Measurements from ENCODE around the gene ABRAXAS1. TPM values are rescaled to one million over a fixed set of nuclear protein-coding genes. Genes with fewer than 3 reads are reported as not detected.
"Not testable (repeated sequence)": the region's sequence is repeated elsewhere in the genome, so short reads cannot be mapped to it uniquely, and the experiment has no call there.

The ABRAXAS1 gene
- total and polyA plus RNA-seq, 10 of the 15 experiments (the other 5 are each of a cell fraction or from before 2014, with no cell fraction given): 2.2 to 9.7 (median 5.8) TPM

DNA sequence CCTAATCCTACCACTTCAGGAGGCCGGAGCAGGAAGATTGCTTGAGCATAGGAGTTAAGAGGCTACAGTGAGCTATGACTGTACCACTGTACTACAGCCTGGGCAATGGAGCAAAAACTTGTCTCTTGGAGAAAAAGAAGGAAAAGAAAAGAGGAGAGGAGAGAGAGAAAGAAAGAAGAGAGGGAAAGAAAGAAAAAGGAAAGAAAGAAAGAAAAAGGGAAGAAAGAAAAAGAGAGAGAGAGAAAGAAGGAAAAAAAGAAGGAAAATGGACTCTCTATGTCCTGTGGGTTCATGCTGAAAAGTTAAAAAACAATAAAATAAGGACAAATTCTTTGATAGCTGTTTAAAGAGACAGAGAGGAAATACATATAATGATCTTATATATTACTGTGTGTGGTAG is 13.3 kb upstream of the ABRAXAS1 start:
- FAIRE-seq: no peak
- RAD21 ChIA-PET (ENCODE audit: unreplicated experiment): interaction anchor here (1.1 kb wide), 1 partner anchor 141 kb away, joined by 3 read pairs; no protein-coding TSS in a partner anchor

GRCh38 chr4:83496085-83496917 is 11.4 kb upstream of the ABRAXAS1 start:
- WGBS (ENCODE audit: insufficient coverage, insufficient replicate concordance, low lambda C conversion rate, missing lambda C conversion rate): 90% methylated on average over 8 of the region's 8 CpGs
- BruUV-seq (replicated peaks); H3K4me2 ChIP-seq (ENCODE audit: control insufficient read depth, insufficient read depth); H3K36me3 ChIP-seq (ENCODE audit: control insufficient read depth in 2 of 2, insufficient read depth in 2 of 2, low read length in 1 of 2); DNase-seq (ENCODE audit: low read depth, low spot score); intact Hi-C loops (cut with micrococcal nuclease; ENCODE audit: unreplicated experiment); H3K79me2 ChIP-seq (ENCODE audit: control insufficient read depth, insufficient read depth, low read length); H3K4me3 ChIP-seq; H3K4me1 ChIP-seq (ENCODE audit: control insufficient read depth, insufficient read depth, low read length); H3K27me3 ChIP-seq (replicated peaks in 1 of 2; ENCODE audit: control insufficient read depth in 2 of 2, insufficient read depth in 2 of 2, low read length in 1 of 2); H3K9me3 ChIP-seq (replicated peaks; ENCODE audit: control insufficient read depth, insufficient read depth, low read length); POLR2A ChIA-PET; H4K20me1 ChIP-seq (ENCODE audit: control insufficient read depth, insufficient read depth); ATAC-seq; H2AFZ ChIP-seq (ENCODE audit: control insufficient read depth, low read depth, low read length); RAD21 ChIA-PET (ENCODE audit: unreplicated experiment); H3K27ac ChIP-seq (ENCODE audit: control insufficient read depth, insufficient read depth); FAIRE-seq; H3K9ac ChIP-seq (ENCODE audit: control insufficient read depth, insufficient read depth, low read length); in situ Hi-C loops (cut with MboI): not testable (repeated sequence)
- SMC1A ChIA-PET (ENCODE audit: uncharacterized antibody, unreplicated experiment): interaction anchor here (1.1 kb wide), 1 partner anchor 14 kb away, joined by 3 read pairs; no protein-coding TSS in a partner anchor
- CTCF ChIA-PET: interaction anchor here (1.4 to 3.3 kb wide), 2 partner anchors 93 to 148 kb away, joined by 4 to 16 read pairs; no protein-coding TSS in a partner anchor

More for the DNA sequence above, 13.3 kb upstream of the ABRAXAS1 start:
- Histone ChIP-seq H3K79me2 (ENCODE audit: control insufficient read depth, insufficient read depth, low read length) (no peaks in the 10 kb centered on the region), H3K4me1 (ENCODE audit: control insufficient read depth, insufficient read depth, low read length) (no peaks in the 10 kb centered on the region), H4K20me1 (ENCODE audit: control insufficient read depth, insufficient read depth) (no peaks in the 10 kb centered on the region), H3K27ac (ENCODE audit: control insufficient read depth, insufficient read depth) (no peak overlapping the region), H2AFZ (ENCODE audit: control insufficient read depth, low read depth, low read length) (no peak overlapping the region), H3K27me3 (replicated peaks in 1 of 2; ENCODE audit: control insufficient read depth in 2 of 2, insufficient read depth in 2 of 2, low read length in 1 of 2) (no peaks in the 10 kb centered on the region), H3K4me2 (ENCODE audit: control insufficient read depth, insufficient read depth) (no peak overlapping the region), H3K4me3 (no peak overlapping the region), H3K9me3 (replicated peaks; ENCODE audit: control insufficient read depth, insufficient read depth, low read length) (no peaks in the 10 kb centered on the region), H3K9ac (ENCODE audit: control insufficient read depth, insufficient read depth, low read length) (no peak overlapping the region), H3K36me3 (ENCODE audit: control insufficient read depth in 2 of 2, insufficient read depth in 2 of 2, low read length in 1 of 2) (no peaks in the 10 kb centered on the region)
- TF ChIP-seq GABPA (IDR thresholded peaks at IDR 0.05; ENCODE audit: low read depth) (no peak), MAX (IDR thresholded peaks at IDR 0.05; ENCODE audit: low read depth, low read length) (no peak), ZBED1 (IDR thresholded peaks at IDR 0.05; ENCODE audit: borderline replicate concordance) (no peak), ZNF217 (IDR thresholded peaks at IDR 0.05) (no peak), CHD1 (IDR thresholded peaks at IDR 0.05; ENCODE audit: low read depth, low read length) (no peak), ASH2L (IDR thresholded peaks at IDR 0.05; ENCODE audit: borderline replicate concordance, low read depth) (no peak), SIX5 (IDR thresholded peaks at IDR 0.05; ENCODE audit: low read depth, low read length, severe bottlenecking) (no peak), IKZF2 (IDR thresholded peaks at IDR 0.05) (no peak), HDAC6 (IDR thresholded peaks at IDR 0.05; ENCODE audit: unreplicated experiment) (no peak), TAF1 (IDR thresholded peaks at IDR 0.05; ENCODE audit: borderline replicate concordance, low read depth, low read length) (no peak), HDGF (IDR thresholded peaks at IDR 0.05) (no peak), HCFC1 (IDR thresholded peaks at IDR 0.05; ENCODE audit: low read length) (no peak), PML (IDR thresholded peaks at IDR 0.05; ENCODE audit: low read length) (no peak), KLF5 (IDR thresholded peaks at IDR 0.05; ENCODE audit: partially characterized antibody) (no peak), RFX5 (IDR thresholded peaks at IDR 0.05; ENCODE audit: low read depth, low read length) (no peak), ZNF622 (IDR thresholded peaks at IDR 0.05) (no peak), NR2C1 (IDR thresholded peaks at IDR 0.05) (no peak)
- TF ChIP-seq, protein P1, sequence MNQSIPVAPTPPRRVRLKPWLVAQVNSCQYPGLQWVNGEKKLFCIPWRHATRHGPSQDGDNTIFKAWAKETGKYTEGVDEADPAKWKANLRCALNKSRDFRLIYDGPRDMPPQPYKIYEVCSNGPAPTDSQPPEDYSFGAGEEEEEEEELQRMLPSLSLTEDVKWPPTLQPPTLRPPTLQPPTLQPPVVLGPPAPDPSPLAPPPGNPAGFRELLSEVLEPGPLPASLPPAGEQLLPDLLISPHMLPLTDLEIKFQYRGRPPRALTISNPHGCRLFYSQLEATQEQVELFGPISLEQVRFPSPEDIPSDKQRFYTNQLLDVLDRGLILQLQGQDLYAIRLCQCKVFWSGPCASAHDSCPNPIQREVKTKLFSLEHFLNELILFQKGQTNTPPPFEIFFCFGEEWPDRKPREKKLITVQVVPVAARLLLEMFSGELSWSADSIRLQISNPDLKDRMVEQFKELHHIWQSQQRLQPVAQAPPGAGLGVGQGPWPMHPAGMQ (IDR thresholded peaks at IDR 0.05; ENCODE audit: borderline replicate concordance): no peak
- in situ Hi-C loops (cut with MboI): no loop called here
- ATAC-seq (no peak), DNase-seq (ENCODE audit: low read depth, low spot score) (no peak)
- ChIA-PET CTCF (interaction anchor here (0.5 to 3.4 kb wide), 5 partner anchors 8 to 250 kb away, joined by 3 to 16 read pairs (median 11); no protein-coding TSS in a partner anchor), SMC1A (ENCODE audit: uncharacterized antibody, unreplicated experiment) (interaction anchor here (0.6 to 1.2 kb wide), 2 partner anchors 10 to 909 kb away, joined by 3 to 4 read pairs; no protein-coding TSS in a partner anchor), POLR2A (no interaction called here)
- BruUV-seq (replicated peaks): no TSS peak
- intact Hi-C loops (cut with micrococcal nuclease; ENCODE audit: unreplicated experiment): no loop called here
- 26% methylated on average over 1 of the region's 1 CpG for WGBS (ENCODE audit: insufficient coverage, insufficient replicate concordance, low lambda C conversion rate, missing lambda C conversion rate)
